ENCODE results near the gene NECTIN4.

NECTIN4 gene

DNA sequence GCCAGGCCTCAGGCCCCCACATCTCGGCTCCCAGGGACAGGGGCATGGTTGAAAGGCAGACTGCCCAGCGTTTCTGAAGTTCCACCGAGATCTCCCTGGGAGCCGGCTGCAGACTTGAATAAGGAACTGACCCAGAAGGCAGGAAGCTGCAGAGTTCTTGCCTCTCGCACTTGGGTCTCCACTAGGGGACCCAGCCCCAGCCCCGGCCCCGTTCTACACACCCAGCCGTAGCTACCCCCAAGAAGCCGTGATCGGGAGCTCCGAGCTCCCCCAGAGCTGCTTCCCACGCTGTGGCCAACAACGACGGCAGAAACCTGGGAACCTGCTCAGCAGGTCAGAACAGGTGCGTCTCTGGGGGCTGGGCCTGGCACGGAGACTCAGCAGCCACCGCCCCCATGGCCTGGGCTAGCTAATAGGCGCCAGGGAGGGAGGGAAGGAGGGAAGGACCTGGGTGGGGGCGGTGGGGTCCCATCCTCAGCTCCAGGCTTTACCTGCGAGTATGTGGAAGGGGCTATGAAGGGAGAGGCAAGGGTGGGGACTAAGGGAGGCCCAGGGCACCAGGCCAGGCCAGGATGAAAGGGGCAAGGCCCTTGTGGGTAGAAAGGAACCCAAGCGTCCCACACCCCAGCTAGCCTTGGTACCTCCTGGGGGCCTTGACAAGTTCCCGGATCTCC lies at the start of gene NECTIN4:
Gene NECTIN4, minus strand, starts transcription at position 308 of the 674 bp plus-strand sequence. Its CDS starts 262 bp downstream, at position 46.
- TF ChIP-seq GATA3 (IDR thresholded peaks at IDR 0.05; ENCODE audit: low read depth, low read length) (no peak), GATA2 (IDR thresholded peaks at IDR 0.05; ENCODE audit: low read depth, low read length) (no peak)

DNA sequence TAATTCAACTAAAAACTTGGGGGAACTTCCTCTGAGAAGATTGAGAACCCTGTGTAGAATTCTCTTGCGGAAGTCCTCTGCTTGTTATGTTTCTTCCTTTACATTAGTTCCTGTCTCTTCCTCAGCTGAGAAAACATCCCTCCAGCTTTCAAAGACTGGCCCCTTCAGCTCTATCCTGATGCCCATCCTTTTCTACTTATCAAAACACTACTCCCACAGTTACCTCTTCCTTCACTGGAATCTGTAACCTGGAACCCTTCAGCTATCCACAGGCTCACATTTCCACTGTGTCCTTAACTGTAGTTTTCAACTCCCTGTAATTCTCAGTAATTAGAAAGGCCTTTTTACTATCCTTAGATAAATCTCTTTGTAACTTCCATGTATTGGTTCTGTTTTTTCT lies 49.1 kb upstream of the NECTIN4 start:
- no peak for TF ChIP-seq GATA2 (IDR thresholded peaks at IDR 0.05; ENCODE audit: low read depth, low read length)
- no peak for TF ChIP-seq GATA3 (IDR thresholded peaks at IDR 0.05; ENCODE audit: low read depth, low read length)

DNA sequence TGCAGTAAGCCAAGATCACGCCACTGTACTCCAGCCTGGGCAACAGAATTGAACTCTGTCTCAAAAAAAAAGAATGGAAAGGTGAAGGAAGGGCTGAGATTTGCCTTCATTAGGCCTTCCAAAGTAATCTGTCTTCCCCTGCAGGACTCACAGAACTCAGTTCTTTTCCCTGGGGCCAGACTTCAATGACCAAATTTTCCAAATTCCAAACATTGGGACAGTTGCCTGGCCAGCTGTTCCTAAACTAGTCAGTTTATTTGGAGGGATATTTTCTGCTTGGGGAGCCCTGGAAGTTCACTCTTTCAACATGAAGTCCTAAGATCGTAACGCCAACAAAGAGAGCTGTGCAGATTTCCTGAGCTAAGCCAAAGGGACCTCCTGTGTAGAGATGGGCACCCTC lies 48.5 kb upstream of the NECTIN4 start:
- TF ChIP-seq GATA2 (IDR thresholded peaks at IDR 0.05; ENCODE audit: low read depth, low read length), result no peak
- no peak for TF ChIP-seq GATA3 (IDR thresholded peaks at IDR 0.05; ENCODE audit: low read depth, low read length)

DNA sequence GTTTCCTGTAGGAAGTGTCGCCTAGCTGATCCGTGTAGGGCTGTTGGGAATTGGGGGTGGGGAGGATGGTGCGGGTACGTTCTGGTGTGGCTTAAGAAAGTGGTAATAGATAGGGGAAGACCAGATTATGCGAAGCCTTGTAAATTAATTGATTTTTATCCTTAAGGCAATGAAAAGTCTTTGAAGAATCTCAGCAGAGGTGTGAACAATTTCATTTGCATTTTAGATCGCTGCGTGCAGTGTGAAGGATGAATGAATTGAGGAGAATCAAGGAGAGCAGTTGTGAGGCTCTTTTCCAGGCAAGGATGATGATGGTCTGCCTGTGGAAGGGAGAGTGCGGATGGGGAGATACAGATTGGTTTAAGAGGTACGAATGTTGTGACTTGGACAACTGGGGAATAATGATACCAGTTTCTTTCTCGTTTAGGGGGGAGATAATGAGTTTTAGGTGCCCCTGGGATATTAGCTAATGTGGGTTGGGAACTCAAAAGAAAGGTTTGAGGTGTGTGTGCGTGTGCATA lies 43.9 kb upstream of the NECTIN4 start:
- TF ChIP-seq GATA2 (IDR thresholded peaks at IDR 0.05; ENCODE audit: low read depth, low read length) (no peak), GATA3 (IDR thresholded peaks at IDR 0.05; ENCODE audit: low read depth, low read length) (no peak)

DNA sequence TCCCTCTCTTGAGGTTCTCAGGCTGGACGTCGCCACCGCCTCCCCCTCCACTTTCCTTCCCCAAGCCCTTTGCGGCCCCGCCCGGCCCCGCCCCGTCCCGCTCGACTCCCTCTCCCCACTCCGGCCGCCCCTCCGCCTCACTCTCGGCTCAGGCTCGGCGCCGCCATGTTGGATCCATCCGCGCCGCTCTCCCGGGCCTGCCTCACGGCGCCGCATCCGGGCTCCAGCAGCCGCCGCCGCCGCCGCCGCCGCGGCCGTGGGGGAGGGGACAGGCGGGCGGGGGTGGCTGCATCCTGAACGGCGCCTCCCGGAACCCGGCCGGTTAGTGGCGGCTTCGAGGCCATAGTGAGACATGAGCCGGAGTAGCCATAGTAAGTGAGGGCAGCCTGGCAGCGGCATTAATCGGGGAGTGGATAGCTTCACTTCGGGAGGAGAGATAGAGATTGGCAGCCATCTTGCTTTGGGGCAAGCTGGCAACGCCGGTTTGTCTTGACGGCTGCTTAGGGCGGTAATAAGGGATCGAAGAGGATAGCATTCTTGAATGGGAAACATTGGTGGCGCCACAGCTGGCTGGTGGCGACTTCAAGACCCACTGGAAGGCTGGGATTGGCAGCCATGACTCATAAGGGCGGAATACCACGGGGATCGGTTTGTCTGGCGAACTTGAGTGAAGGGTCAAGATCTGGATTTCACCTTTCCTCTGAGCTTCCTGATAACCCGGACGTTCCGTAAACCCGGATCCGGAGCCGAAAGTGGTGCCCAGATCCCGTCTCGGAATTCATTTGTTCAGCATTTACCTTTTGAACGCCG lies 43.3 kb upstream of the NECTIN4 start, which contains the start of gene DEDD:
Gene DEDD, minus strand, starts transcription at position 258 of the 810 bp plus-strand sequence. CDS start 8,205 bp downstream, outside the sequence.
- TF ChIP-seq GATA3 (IDR thresholded peaks at IDR 0.05; ENCODE audit: low read depth, low read length) (no peak), GATA2 (IDR thresholded peaks at IDR 0.05; ENCODE audit: low read depth, low read length) (no peak)

DNA sequence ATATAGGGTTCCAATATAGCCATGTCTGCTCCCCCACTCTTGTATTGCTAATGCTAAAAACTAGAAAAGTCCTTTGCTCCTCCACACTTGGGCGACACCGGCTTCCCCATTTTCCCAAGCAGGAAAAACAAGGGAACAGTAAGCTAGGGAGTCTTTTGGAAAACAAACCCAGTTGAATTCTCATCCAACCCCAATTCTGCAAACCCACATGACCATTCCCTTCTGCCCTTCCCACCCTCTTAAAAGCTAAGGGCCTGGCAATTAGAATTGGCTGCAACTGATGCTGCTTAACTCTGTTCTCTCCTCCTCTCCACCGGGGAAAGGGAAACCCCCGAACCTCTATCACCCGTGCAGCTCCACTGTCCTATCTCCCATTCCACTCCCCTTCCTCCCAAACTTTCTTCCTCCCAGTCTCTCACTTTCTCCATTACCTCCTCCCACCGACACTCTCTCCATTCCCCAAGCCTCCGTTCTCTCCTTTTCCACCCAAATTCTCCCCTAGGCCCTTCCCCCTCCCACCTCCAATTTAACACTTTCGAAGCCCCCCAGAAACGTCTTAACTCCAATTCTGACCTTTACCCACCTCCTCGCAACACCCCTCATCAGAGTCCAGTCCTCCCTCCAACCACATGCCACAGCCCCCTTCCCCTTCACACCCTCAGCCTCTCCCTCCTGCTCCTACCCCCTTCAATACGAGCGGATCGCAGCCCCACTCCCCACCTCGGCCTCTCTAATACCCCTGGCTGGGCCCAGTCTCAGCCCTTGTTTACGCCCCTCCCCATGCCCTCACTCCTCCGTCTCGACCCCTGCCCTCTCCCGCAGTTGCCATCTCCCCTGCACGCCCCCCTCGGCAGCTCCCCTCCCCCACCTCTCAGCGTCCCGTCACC lies 42.4 kb upstream of the NECTIN4 start:
- TF ChIP-seq GATA3 (IDR thresholded peaks at IDR 0.05; ENCODE audit: low read depth, low read length), result no peak
- TF ChIP-seq GATA2 (IDR thresholded peaks at IDR 0.05; ENCODE audit: low read depth, low read length), result no peak

DNA sequence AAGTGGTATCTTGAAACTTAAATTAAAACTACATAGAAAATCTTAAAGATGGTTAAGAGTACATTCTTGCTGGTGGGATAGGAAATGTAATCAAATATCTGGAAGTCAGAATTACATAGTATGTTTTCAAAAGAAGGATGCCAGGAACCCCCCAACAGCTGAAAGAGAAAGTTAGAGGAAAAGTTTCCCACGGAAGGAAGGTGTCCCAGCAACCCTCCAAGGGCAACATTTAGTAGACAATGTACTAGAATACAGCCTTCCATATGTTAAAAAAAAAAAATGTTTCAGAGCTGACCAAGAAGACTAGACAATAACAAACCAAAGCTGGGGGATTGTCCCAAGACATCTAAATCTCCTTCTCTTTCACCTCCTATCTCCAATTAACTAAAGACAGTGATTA lies 40.9 kb upstream of the NECTIN4 start:
- no peak for TF ChIP-seq GATA2 (IDR thresholded peaks at IDR 0.05; ENCODE audit: low read depth, low read length)
- no peak for TF ChIP-seq GATA3 (IDR thresholded peaks at IDR 0.05; ENCODE audit: low read depth, low read length)

DNA sequence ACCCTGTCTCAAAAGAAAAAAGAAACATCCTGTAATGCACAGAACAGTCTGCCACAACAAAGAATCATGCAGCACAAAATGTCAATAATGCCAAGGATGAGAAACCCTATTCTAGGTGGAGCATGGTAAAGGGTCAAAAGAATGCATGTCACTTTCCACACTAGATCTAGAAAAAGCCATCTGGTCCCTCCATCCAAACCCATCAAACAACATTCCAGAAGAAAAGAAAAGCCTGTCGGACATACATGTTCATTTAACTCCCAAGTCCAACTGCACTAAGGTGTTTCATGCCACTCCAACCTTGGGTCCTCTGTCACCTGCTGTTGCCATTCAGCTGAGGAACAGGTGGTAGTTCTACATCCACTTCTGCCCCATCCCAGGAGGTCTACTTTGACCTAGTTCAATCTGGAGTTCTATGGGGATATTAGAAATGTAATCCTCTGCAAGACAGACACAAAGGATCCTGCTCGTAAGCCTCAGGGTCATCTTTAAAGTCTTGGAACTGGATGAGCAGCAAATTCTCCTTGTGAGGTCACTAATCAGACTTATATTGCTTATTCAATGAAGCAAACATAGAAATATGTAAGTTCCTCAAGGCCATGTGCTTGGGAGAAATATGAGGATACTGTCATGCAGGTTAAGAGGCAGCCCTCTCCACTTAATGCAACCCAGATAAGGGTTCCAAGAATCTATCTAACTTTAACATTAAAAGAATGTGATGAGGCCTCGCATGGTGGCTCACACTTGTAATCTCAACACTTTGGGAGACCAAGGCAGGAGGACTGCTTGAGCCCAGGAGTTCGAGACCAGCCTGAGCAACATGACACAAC lies 39.4 kb upstream of the NECTIN4 start:
- TF ChIP-seq GATA2 (IDR thresholded peaks at IDR 0.05; ENCODE audit: low read depth, low read length) (no peak), GATA3 (IDR thresholded peaks at IDR 0.05; ENCODE audit: low read depth, low read length) (no peak)

DNA sequence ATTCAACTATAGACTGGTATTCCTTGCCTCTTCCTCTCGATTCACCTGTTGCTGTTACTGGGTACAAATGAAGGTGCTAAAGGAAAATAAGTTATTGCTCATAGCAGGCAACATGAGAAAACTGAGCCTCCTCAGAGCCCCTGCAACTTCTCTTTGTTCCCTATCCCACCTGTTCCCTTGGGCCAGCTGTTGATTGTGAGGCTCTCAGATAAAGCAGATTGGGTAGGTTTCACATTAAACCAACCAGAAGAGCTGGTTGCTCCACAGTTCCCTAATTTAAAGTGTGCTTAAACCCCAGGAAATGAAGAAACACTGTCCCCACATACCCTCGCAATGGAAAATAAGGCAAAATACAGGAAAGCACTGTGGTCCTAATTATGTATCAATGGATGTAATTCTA lies 38.3 kb upstream of the NECTIN4 start:
- no peak for TF ChIP-seq GATA3 (IDR thresholded peaks at IDR 0.05; ENCODE audit: low read depth, low read length)
- TF ChIP-seq GATA2 (IDR thresholded peaks at IDR 0.05; ENCODE audit: low read depth, low read length), result no peak

DNA sequence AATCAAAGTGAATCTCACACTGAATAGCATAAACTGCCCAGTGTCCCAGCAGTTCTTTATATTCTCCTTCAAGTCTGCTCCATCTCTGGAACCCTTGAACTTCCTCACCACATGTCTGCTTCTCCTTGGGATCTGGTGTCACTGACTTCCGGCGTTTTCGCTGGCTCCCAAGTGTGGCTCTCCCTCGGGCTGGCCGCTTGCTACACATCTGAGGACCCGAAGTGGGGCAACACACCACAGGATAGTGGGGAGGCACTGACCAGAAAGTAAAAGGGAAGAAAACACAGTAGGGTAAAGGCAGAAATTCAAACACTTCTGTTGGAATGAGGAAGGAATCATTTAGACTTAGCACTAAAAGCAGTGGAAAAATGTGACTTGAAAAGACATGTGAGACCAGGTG lies 33.6 kb upstream of the NECTIN4 start:
- no peak for TF ChIP-seq GATA3 (IDR thresholded peaks at IDR 0.05; ENCODE audit: low read depth, low read length)
- no peak for TF ChIP-seq GATA2 (IDR thresholded peaks at IDR 0.05; ENCODE audit: low read depth, low read length)

DNA sequence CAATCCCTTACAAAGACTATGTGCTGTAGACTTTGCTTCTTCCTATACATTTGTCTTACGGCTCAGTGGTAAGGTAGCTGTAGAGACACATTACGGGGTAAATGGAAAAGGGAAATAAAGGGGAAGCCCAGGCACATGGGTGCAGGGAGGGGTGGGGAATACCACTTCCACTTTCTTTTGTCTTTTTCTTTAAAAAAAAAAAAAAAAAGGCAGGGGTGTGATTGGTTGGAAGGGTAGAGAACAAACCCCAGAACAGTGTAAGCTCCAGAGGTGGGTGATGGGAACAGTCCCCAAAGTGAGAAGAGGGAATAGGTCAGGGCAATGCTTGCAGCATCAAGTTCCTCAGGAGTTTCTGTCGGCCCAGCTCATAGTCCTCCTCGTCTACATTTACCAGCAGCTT lies 32.5 kb upstream of the NECTIN4 start:
- TF ChIP-seq GATA3 (IDR thresholded peaks at IDR 0.05; ENCODE audit: low read depth, low read length) (no peak), GATA2 (IDR thresholded peaks at IDR 0.05; ENCODE audit: low read depth, low read length) (no peak)

DNA sequence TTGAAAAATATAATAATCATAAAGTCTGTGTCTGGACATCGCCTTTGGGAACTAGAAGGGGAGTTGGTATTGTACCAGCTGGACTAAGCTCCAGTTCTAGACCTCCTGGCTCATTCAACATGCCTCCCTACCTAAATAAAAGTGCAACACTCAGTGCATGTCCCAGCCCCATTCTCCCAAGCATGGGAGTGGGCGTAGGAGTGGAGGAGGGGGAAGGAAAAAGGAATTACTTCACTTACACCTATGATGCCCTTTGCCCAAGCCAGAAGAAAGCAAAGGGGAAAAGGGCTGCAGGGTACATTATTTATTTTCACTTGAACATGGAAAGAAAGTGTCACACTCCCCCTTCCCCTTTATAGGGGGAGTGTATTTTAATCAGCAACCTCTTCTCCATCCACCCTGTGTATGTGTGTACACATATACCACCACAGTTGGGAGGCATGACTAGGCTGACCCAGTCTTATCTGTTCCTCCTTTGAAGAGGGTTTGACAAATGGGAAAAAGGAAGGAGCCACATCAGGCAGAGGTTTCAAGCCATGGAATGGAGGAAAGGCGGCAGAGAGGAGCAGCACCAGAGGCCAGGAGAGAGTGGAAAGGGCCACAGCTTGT lies 31.8 kb upstream of the NECTIN4 start:
- no peak for TF ChIP-seq GATA2 (IDR thresholded peaks at IDR 0.05; ENCODE audit: low read depth, low read length)
- TF ChIP-seq GATA3 (IDR thresholded peaks at IDR 0.05; ENCODE audit: low read depth, low read length), result no peak

All from SH-SY5Y (cell line).